Stomach (tissue), 4 donors: Measurements from ENCODE around the gene KIF2C.

Experiments
- CTCF ChIP-seq, 7 experiments: fragments of 450-650 bp in 4 of 7; fragments of 200-600 bp in 3 of 7; sonication (generic) in 3 of 7; IDR thresholded peaks; one replicate each; pipeline ENCODE4 v1.5.1; 2016 to 2019; ENCODE audit warnings: antibody characterized with exemption in 7 of 7, control low read depth in 2 of 7, mild to moderate bottlenecking in 1 of 7
- EP300 ChIP-seq: sonication (generic); formaldehyde crosslinking; IDR thresholded peaks from one replicate; pipeline ENCODE4 v1.6.1; 2017; ENCODE audit warnings: antibody characterized with exemption
- POLR2A ChIP-seq, 4 donors: fragments of 450-650 bp; IDR thresholded peaks; one replicate each; pipeline ENCODE4 v1.6.1; 2016; ENCODE audit warnings: antibody characterized with exemption in 4 of 4, control low read depth in 2 of 4, mild to moderate bottlenecking in 1 of 4, moderate library complexity in 1 of 4

GRCh38 chr1:44792736-44793502 is 53.3 kb downstream of the KIF2C start:
- TF ChIP-seq CTCF (IDR thresholded peaks at IDR 0.05) (no peak), POLR2A (IDR thresholded peaks at IDR 0.05) (no peak), EP300 (no peak)
